ENCODE results near the gene RMI1.

GRCh38 chr9:83964973-83965349, 15.6 kb upstream of the RMI1 start:
- TF ChIP-seq CTCF (IDR thresholded peaks at IDR 0.05; ENCODE audit: insufficient read depth, low read depth, low read length) (no peak), EZH2 (IDR thresholded peaks at IDR 0.05; ENCODE audit: insufficient read depth, low read length) (no peak)

All from astrocyte (in vitro differentiated cells and primary cell).